Vagina (tissue), 2 donors: ENCODE results near the gene FBXO34.

Experiments used
- CTCF ChIP-seq, 3 experiments: fragments of 450-650 bp in 2 of 3; fragments of 200-600 bp in 1 of 3; sonication (generic) in 1 of 3; IDR thresholded peaks; one replicate each; pipeline ENCODE4 v1.5.1; 2017 to 2019; ENCODE audit warnings: antibody characterized with exemption in 3 of 3, mild to moderate bottlenecking in 2 of 3, moderate library complexity in 2 of 3
- POLR2AphosphoS5 ChIP-seq, 2 donors: sonication (generic); formaldehyde crosslinking; IDR thresholded peaks; one replicate each; pipeline ENCODE4 v1.9.0; 2017; ENCODE audit warnings: antibody characterized with exemption in 2 of 2, mild to moderate bottlenecking in 2 of 2, low read depth in 1 of 2; ENCODE audit not compliant: insufficient read depth in 1 of 2

GRCh38 chr14:55256586-55256985 is 14.6 kb upstream of the FBXO34 start:
- TF ChIP-seq POLR2AphosphoS5 (IDR thresholded peaks at IDR 0.05; ENCODE audit: insufficient read depth in 1 of 2, low read depth in 1 of 2) (no peak), CTCF (IDR thresholded peaks at IDR 0.05) (no peak)
